HG02840 (cell line): Measurements from ENCODE around the gene ARHGAP24.
"Not testable (repeated sequence)": the region's sequence is repeated elsewhere in the genome, so short reads cannot be mapped to it uniquely, and the experiment has no call there.

Experiments
- ATAC-seq: cut with Tn5 transposase; IDR thresholded peaks from one replicate; pipeline ENCODE4 v1.9.1; 2021; ENCODE audit warnings: mild to moderate bottlenecking, moderate library complexity, moderate number of reproducible peaks; ENCODE audit not compliant: unreplicated experiment, low FRiP score

Gene ARHGAP24

DNA sequence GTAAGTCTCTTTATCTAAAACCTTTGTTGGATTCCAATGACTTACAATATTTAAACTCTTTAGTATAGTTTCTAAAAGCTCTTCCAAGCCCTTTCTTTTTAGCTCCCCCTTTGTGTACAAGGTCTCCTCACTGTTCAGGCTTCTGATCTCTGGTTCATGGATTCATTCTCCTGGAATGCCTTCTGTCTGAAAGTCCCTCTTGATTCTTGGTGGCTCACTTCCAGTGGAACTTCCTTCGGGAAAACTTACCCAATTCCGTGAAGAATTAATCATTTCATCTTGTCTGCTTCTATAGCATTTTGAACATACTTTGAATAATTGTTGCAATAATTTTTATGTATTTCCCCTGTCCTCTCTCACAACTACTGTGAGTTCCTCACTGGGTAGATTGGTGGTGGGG is 3.6 kb downstream of the ARHGAP24 start:
- no peak for ATAC-seq

GRCh38 chr4:85482010-85482738 is 7.2 kb downstream of the ARHGAP24 start:
- ATAC-seq, result no peak

DNA sequence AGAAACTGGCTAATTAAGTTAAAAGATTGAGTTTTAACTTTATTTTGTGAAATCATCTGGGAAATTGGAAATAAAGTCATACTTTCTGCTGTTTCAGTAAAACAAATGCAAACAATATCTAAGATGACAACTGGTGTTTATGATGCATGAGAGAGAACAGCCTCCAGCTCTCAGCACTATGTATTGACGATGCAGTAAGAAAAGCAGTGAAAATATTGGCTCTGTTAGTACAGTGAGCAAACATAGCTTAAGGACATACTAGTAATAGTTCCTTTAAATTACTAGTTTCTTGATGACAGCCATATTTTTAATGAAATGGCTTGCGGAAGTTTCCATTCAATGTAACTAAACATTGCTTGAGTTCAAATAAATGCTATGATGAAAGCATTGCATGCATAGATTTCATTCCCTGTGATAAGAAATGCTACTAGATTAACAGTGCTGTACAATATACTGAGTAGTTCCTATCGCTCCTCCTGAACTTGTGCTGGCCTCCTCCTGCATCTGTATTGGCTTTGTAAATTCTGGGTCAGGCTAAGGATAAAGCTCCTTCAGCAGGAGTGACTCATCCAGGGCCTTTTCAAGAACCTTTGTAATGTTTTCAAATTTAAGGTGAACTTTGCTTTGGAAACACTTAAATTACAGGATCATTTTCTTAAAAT is 11.6 kb downstream of the ARHGAP24 start:
- ATAC-seq, result no peak

DNA sequence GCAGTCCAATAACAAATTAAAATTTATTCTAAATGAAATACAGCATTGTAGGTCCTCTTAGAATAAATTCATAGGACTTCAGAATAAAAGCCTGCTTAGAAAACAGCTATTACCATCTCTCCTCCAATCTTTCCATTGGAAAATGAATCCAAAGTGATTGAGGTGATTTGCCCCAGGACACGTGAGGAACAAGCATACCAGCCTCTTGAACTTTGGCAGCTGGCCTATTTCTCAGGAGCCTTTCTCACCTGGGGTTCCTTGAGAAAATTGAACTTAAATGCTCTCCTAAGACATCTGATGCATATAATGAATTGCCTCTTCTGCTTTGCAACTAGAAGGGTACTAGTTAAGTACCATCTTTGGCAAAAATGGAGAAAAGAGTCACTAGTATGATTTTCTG is 13.5 kb downstream of the ARHGAP24 start:
- ATAC-seq, result no peak

GRCh38 chr4:85489273-85489981 is 14.5 kb downstream of the ARHGAP24 start:
- no peak for ATAC-seq

DNA sequence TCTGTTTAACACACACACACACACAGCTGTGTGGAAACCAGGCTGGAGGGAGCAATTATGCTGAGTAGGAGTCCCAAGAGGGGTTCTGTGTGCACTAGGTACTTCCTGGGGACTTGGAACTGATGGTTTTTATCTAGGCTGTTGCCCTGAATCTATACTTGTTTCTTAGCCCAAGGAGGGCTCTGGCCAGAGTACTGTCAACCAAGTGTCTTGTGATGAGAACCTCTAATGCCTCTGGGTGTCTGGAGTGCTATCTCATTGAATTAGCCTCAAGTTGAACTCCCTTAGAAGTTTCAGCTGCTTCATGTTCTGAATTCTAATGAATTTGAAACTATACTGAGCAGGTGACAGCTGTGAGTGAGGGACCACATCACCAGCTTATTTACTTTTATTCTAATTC is 16.6 kb downstream of the ARHGAP24 start:
- peak; percentile 71 for ATAC-seq

GRCh38 chr4:85492336-85492735 is 17.4 kb downstream of the ARHGAP24 start:
- no peak for ATAC-seq

- no peak for ATAC-seq
Observed at GRCh38 chr4:85495621-85496020, 20.7 kb downstream of the ARHGAP24 start.

DNA sequence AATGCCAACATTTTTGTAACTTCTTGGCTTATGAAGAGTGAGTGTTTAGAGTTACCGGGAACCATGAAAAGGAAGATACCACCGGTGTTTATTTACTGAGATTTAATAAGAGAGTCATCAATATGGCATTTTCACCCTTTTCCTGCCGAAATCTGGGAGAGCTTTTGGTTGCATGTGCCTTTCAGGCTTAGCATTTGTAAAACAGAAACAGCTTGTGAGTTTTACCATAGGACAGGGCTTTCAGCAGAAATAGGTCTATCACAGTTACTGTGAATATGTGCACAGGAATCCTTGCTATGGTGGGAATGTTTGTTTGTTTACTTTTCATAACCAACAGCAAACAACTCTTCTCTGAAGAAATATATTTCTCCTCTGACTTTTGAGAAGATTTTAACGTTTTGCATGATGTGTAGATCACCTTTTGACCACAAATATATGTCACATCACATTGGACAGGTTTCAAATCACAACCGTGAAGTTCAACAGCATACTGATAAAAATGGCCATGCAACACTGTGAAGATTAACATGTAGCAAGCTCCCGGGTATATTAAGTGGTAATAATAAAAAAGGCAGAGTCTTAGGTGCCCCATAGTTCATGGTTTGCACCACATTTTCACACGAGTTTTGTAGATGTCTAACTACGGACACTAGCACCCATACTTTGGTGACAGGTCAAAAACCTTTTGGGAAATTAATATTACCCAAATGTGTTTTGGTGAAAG is 21.3 kb downstream of the ARHGAP24 start:
- ATAC-seq, result no peak

DNA sequence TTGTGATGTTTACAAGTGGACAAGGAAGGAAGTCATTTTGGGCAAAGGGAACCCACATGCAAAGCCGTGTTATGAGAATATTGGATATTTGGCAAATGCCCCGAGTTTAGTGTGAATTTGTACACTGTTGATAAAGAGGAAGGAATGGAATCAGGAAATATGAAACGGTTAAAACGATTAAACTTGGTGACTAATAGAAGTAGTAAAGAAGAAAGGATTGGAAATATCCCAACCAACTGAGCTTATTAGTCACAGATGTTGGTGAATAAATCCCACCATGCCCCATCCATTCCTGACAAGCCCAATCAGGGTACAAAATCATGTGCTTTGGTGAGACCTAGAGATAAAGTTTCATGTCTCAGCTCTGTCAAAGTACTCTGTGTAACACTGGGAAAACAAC is 22.0 kb downstream of the ARHGAP24 start:
- ATAC-seq, result no peak

DNA sequence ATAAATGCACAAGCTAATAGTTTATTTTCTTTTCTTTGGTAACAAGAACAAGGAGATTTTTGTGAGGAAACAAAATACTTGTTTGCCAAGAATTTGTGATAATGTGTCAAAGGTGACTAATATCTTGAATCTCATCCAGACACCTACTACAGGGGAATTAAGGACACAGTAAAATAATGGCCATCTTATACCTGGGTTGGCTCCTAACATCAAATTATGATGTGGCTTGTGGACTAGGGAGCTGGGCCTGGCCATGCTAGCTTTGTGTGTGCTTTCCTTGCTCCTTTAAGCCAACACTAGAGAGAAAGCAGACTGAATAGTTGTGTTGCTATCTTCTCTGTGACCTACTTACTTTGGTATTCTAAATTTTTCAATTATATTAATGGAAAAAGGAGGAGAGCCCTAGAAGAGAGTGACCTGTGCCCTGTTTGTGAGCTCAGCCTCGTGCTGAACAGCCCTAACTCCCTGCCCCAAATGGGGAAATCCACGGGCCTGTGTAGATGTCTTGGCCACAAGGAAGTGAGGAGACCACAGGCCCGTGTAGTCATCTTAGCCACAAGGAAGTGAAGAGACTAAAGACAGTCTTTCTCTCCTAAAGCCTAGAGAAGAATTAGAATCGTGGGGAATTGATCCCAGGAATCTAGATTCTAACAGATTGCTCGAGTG is 23.3 kb downstream of the ARHGAP24 start:
- ATAC-seq, result peak; percentile 92

- ATAC-seq, result no peak
Observed at GRCh38 chr4:85499573-85499972, 24.6 kb downstream of the ARHGAP24 start.

DNA sequence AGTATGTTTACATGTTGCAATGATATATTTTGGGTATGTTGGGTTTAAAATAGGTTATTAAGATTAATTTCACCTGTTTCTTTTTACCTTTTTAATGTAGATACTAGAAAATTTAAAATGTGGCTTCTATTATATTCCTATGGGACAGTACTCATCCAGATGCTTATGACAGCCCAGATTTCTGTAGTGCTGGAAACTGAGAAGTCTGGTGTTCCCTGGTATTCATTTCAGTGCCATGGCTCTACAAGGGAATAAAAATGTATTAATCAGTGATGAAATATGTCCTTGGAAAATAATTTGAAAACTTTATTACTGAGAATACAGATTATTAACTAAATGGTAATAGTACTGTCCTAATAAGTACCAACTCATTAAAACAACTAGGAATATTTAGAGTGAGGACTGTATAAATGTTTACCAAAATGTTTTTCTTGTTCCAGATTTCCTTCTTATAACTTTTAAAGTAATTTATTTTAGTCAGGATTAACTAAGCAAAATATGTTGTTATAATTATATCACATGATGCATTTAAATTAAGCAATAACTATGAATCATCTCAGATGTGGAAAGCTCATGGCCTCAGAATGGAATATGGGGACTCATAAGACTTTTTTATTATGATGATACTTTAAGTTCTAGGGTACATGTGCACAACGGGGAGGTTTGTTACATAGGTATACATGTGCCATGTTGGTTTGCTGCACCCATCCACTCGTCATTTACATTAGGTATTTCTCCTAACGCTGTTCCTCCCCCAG is 25.3 kb downstream of the ARHGAP24 start:
- ATAC-seq, result no peak

DNA sequence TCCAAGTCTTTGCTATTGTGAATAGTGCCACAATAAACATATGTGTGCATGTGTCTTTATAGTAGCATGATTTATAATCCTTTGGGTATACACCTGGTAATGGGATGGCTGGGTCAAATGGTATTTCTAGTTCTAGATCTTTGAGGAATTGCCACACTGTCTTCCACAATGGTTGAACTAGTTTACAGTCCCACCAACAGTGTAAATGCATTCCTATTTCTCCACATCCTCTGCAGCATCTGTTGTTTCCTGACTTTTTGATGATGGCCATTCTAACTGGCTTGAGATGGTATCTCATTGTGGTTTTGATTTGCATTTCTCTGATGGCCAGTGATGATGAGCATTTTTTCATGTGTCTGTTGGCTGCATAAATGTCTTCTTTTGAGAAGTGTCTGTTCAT is 26.2 kb downstream of the ARHGAP24 start:
- not testable (repeated sequence) for ATAC-seq

DNA sequence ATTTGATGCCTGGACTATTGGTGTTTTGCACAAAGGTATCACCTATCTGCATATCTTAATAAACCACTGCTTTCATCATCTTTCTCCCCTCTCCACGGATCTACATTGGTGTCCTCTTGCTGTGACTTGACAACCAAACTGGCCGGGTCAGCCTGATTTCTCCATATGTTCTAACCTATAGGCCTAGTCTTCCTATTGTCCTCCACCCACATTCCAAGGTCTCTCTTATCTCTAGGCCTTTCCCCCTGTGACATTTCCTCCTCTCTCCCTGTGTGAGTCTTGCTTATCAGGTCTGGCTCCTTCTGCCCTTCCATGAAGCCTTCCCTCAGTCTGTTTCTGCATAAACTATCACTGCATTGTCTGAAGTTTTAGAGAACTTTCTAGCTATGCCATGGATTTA is 33.7 kb downstream of the ARHGAP24 start:
- ATAC-seq, result no peak

DNA sequence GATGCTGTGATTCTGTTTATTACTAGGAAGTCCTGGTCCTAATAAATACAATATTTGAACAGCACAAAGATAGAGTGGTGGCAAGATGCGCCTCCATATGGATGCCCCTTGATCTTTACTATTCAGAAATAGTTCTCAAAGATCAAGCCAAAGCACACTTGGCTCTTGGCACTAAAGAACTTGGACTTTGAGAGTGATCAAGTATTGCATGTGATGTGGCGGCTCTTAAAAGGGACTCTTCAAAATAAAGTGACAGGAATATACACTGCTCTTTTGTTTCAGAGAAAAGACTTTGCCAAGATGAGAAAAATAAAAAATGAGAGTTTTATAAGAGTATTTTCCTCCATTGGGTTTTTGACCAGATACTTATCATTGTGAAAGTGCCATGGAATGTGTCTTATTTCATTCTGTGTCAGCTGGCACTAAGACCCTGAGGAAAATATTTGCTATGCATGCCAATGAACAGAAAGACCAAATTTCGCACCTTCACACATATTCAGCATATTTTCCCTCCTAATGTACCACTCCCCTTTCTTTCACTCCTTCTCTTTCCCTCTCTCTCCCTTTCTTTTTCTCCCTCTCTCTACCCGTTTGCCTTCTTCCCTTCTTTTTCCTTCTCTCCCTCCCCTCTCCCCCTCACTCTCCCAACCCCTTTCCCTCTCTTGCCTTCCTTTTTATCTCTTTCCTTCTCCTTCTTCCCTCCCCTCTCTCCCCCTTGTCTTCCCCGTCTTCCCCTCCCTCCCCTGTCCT is 35.1 kb downstream of the ARHGAP24 start:
- no peak for ATAC-seq

DNA sequence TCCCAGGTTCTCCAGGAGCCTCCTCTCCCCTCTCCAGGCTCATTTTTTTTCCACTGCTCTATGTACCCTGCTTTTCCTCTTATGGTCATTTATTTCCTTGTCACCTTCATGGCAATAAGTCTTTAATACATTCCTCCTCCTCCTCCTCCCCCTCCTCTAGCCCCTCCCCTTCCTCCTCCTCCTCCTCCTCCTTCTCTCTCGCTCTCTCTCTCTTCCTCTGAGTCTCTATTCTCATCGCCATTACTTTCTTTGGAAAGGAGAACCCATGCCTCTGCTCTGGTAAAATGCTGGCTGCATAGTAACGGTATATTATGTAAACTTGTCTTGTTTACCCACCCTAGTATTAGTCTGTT is 35.7 kb downstream of the ARHGAP24 start:
- no peak for ATAC-seq

- ATAC-seq, result no peak
Observed at GRCh38 chr4:85512446-85513205, 37.7 kb downstream of the ARHGAP24 start.
